Suprapubic skin (tissue), 3 donors: ENCODE results near the gene LRMDA.

Source experiments
- POLR2A ChIP-seq, 2 donors: fragments of 450-650 bp; IDR thresholded peaks; one replicate each; pipeline ENCODE4 v1.6.1; 2017; ENCODE audit warnings: antibody characterized with exemption in 2 of 2, mild to moderate bottlenecking in 2 of 2, moderate library complexity in 2 of 2
- TF ChIP-seq, protein P1 (sequence below), 2 donors: fragments of 200-600 bp in 1 of 2; fragments of 450-650 bp in 1 of 2; sonication (generic) in 1 of 2; IDR thresholded peaks; one replicate each; pipeline ENCODE4 v1.5.1; 2016 to 2019; ENCODE audit warnings: antibody characterized with exemption in 2 of 2, mild to moderate bottlenecking in 1 of 2, moderate library complexity in 1 of 2

DNA sequence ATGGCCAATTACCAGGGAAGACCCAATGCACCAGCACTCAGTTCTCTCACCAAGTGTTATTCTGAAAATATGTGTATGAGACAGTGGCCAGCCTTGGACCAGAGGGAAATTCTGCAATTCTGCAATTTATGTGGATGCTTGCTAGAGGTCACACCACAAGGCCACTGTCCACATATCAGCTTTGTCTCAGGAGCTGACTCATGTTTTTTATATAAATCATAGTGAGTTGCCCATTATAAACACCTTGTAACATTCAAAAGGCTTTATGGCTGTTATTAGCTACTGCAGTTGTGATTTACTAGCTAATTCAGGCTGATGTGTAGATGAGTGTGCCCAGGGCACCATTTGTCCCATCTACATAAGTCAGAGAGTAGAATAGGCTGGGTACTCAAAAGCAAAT, 649.0 kb downstream of the LRMDA start:
- TF ChIP-seq, protein P1, sequence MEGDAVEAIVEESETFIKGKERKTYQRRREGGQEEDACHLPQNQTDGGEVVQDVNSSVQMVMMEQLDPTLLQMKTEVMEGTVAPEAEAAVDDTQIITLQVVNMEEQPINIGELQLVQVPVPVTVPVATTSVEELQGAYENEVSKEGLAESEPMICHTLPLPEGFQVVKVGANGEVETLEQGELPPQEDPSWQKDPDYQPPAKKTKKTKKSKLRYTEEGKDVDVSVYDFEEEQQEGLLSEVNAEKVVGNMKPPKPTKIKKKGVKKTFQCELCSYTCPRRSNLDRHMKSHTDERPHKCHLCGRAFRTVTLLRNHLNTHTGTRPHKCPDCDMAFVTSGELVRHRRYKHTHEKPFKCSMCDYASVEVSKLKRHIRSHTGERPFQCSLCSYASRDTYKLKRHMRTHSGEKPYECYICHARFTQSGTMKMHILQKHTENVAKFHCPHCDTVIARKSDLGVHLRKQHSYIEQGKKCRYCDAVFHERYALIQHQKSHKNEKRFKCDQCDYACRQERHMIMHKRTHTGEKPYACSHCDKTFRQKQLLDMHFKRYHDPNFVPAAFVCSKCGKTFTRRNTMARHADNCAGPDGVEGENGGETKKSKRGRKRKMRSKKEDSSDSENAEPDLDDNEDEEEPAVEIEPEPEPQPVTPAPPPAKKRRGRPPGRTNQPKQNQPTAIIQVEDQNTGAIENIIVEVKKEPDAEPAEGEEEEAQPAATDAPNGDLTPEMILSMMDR (IDR thresholded peaks at IDR 0.05): no peak
- no peak for TF ChIP-seq POLR2A (IDR thresholded peaks at IDR 0.05)
